PC-3 (cell line): ENCODE results near the gene CNN3. TPM values are rescaled to one million over a fixed set of nuclear protein-coding genes. Genes with fewer than 3 reads are reported as not detected.

Experiments used
- ATAC-seq: fragments of 200-7000 bp; cut with Tn5 transposase; 2 replicates; pipeline ENCODE4 v1.9.1; 2020; ENCODE audit warnings: mild to moderate bottlenecking, moderate library complexity
- BruUV-seq: library from RNA; stranded (reverse); fragments of 400-500 nt; replicated peaks from 2 replicates; lab custom pipeline; 2021; lab: Mats Ljungman, UMichigan
- CTCF ChIA-PET: fragments of 300-600 bp; sonication (Branson Sonifier 250); formaldehyde crosslinking; loops from one replicate; lab custom pipeline; 2022; ENCODE audit warnings: antibody characterized with exemption; lab: Charles Lee
- POLR2A ChIA-PET: fragments of 300-600 bp; sonication (Branson Sonifier 250); formaldehyde crosslinking; loops from one replicate; lab custom pipeline; 2022; ENCODE audit warnings: antibody characterized with exemption; ENCODE audit not compliant: unreplicated experiment; lab: Charles Lee
- DNase-seq: peaks from one replicate; pipeline ENCODE4 v3.0.0-alpha.2; 2015
- H2AFZ ChIP-seq: fragments of 300-600 bp; sonication (generic); 2 replicates; pipeline ENCODE4 v1.6.0; 2016; ENCODE audit warnings: antibody characterized with exemption, low read length
- H3F3A ChIP-seq: fragments of 300-600 bp; sonication (generic); one replicate; pipeline ENCODE4 v1.6.0; 2017; ENCODE audit warnings: antibody characterized with exemption, low read length, control low read depth, mild to moderate bottlenecking; ENCODE audit not compliant: unreplicated experiment
- H3K27ac ChIP-seq: fragments of 300-600 bp; sonication (generic); 2 replicates; pipeline ENCODE4 v1.5.1; 2016; ENCODE audit warnings: mild to moderate bottlenecking, low read length
- H3K27me3 ChIP-seq: fragments of 300-600 bp; sonication (generic); 2 replicates; pipeline ENCODE4 v1.6.1; 2016; ENCODE audit warnings: low read length, mixed read lengths
- H3K36me3 ChIP-seq: fragments of 300-600 bp; sonication (generic); 2 replicates; pipeline ENCODE4 v1.6.1; 2016; ENCODE audit warnings: low read depth, mixed run types, low read length, mixed read lengths
- H3K4me1 ChIP-seq: fragments of 300-600 bp; sonication (generic); 2 replicates; pipeline ENCODE4 v1.5.1; 2016; ENCODE audit warnings: low read length; ENCODE audit not compliant: insufficient read depth
- H3K4me2 ChIP-seq: fragments of 300-600 bp; sonication (generic); 2 replicates; pipeline ENCODE4 v1.6.0; 2016; ENCODE audit warnings: low read length
- H3K4me3 ChIP-seq: fragments of 300-600 bp; sonication (generic); 2 replicates; pipeline ENCODE4 v1.5.1; 2016; ENCODE audit warnings: mild to moderate bottlenecking, low read length, mixed read lengths
- H3K79me2 ChIP-seq: fragments of 300-600 bp; sonication (generic); 2 replicates; pipeline ENCODE4 v1.6.1; 2017; ENCODE audit warnings: low read length, mixed read lengths
- H3K9ac ChIP-seq: fragments of 300-600 bp; sonication (generic); 2 replicates; pipeline ENCODE4 v1.6.0; 2016; ENCODE audit warnings: mild to moderate bottlenecking, low read length
- H3K9me2 ChIP-seq: fragments of 300-600 bp; sonication (generic); replicated peaks from 2 replicates; pipeline ENCODE4 v1.6.1; 2016; ENCODE audit warnings: mixed run types, low read length, mixed read lengths
- H3K9me3 ChIP-seq: fragments of 300-600 bp; sonication (generic); 2 replicates; pipeline ENCODE4 v1.6.1; 2016; ENCODE audit warnings: low read length, mixed read lengths
- H4K20me1 ChIP-seq: fragments of 300-600 bp; sonication (generic); 2 replicates; pipeline ENCODE4 v1.6.1; 2016; ENCODE audit warnings: low read length, mixed read lengths
- EZH2 ChIP-seq: fragments of 300-600 bp; sonication (generic); IDR thresholded peaks from one replicate; pipeline ENCODE4 v1.6.1; 2017; ENCODE audit warnings: antibody characterized with exemption, mild to moderate bottlenecking, low read length; ENCODE audit not compliant: unreplicated experiment
- EZH2phosphoT487 ChIP-seq: fragments of 300-600 bp; sonication (generic); IDR thresholded peaks from 2 replicates; pipeline ENCODE4 v1.6.1; 2018; ENCODE audit warnings: mild to moderate bottlenecking, antibody characterized with exemption, low read length, borderline replicate concordance
- intact Hi-C: fragments of 100-400 bp; cut with micrococcal nuclease; formaldehyde crosslinking; loops from 2 replicates; pipeline ENCODE4 v1.9.0; 2023
- total RNA-seq: library from RNA; depleted of rRNA; stranded (reverse); fragments of >200 nt; gene quantifications from 2 replicates; pipeline ENCODE4 v1.2.3, GENCODE V29; 2014
- TF ChIP-seq, protein P1 (sequence below): fragments of 300-600 bp; sonication (generic); conservative IDR thresholded peaks from 2 replicates; pipeline ENCODE4 v1.5.1; 2017; ENCODE audit warnings: antibody characterized with exemption, low read depth, mild to moderate bottlenecking, low read length

The CNN3 gene
- total RNA-seq, 1 experiment from 2014 or later = 323 TPM

DNA sequence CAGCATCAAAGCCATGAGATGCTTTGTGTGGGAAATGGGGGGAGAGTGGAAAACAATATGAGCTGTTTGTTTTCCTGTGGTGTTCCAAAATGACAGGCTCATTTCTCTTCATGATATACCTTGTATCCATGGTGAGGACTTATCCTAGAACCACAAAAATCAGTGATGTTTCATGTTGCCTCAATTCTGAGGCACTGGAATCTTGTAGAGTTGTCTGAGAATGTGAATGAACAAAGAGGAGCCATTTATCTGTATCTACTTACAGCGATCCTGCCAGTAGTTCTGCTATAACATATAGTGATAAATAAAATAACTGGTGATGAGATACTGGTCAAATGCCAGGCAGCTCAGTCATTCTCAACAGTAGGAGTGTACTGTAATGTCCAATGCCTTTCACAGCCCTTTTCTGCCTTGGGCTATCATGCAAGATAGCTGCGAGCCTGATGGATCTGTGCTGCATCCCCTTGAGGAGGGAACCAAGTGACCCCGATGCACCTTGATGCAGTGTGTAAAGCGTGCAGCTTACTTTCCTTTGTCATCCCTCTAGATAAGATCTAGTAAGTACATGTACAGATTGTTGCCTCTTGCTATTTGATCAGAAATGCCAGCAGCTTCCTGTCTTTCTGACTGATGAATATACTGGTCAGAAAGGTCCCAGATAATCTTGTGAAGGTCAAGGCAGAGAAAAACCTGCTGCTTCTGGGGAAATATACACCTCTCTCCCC is 54.0 kb downstream of the CNN3 start:
- Histone ChIP-seq H3K36me3 (no peaks in the 10 kb centered on the region), H3K9me2 (no peaks in the 10 kb centered on the region), H3K79me2 (no peaks in the 10 kb centered on the region), H3K9me3 (no peaks in the 10 kb centered on the region), H3K27ac (no peak overlapping the region), H4K20me1 (no peaks in the 10 kb centered on the region), H3K9ac (no peak overlapping the region), H3K27me3 (no peaks in the 10 kb centered on the region), H3K4me2 (no peak overlapping the region), H3F3A (no peaks in the 10 kb centered on the region), H3K4me3 (no peak overlapping the region), H2AFZ (no peak overlapping the region), H3K4me1 (peaks cover 12% of the 10 kb centered on the region)
- ChIA-PET CTCF (no interaction called here), POLR2A (interaction anchor here (0.6 kb wide), 1 partner anchor 222 kb away, joined by 4 read pairs; no protein-coding TSS in a partner anchor)
- intact Hi-C loops = no loop called here
- DNase-seq (no peak), ATAC-seq (no peak)
- TF ChIP-seq, protein P1, sequence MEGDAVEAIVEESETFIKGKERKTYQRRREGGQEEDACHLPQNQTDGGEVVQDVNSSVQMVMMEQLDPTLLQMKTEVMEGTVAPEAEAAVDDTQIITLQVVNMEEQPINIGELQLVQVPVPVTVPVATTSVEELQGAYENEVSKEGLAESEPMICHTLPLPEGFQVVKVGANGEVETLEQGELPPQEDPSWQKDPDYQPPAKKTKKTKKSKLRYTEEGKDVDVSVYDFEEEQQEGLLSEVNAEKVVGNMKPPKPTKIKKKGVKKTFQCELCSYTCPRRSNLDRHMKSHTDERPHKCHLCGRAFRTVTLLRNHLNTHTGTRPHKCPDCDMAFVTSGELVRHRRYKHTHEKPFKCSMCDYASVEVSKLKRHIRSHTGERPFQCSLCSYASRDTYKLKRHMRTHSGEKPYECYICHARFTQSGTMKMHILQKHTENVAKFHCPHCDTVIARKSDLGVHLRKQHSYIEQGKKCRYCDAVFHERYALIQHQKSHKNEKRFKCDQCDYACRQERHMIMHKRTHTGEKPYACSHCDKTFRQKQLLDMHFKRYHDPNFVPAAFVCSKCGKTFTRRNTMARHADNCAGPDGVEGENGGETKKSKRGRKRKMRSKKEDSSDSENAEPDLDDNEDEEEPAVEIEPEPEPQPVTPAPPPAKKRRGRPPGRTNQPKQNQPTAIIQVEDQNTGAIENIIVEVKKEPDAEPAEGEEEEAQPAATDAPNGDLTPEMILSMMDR = no peak
- TF ChIP-seq EZH2phosphoT487 = no peak
- BruUV-seq = no TSS peak

DNA sequence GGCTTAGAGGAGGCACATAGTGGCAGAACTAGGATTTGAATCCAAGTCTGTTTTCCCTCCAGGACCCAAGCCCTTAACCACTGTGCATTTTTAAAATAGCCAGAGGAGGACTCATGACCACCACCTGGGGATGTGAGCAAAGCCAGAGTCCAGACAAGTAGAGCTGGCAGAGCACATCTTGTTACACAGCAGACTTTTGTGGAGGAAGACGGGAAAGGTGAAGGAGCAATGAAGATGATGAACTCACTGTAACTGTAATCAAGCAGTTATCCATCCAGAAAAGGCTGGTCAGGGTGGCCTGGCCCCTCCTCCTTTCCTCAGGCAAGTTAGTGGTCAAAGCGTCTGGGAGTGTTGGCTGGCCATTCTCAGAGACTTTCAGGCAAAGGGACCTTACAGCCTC is 55.9 kb downstream of the CNN3 start:
- Histone ChIP-seq H3K27me3 (no peaks in the 10 kb centered on the region), H3K36me3 (no peaks in the 10 kb centered on the region), H3K9ac (no peak overlapping the region), H3K27ac (no peak overlapping the region), H3K9me3 (no peaks in the 10 kb centered on the region), H3K4me1 (peaks cover 12% of the 10 kb centered on the region), H3F3A (no peaks in the 10 kb centered on the region), H4K20me1 (no peaks in the 10 kb centered on the region), H3K79me2 (no peaks in the 10 kb centered on the region), H3K4me3 (no peak overlapping the region), H3K4me2 (no peak overlapping the region), H3K9me2 (no peaks in the 10 kb centered on the region), H2AFZ (no peak overlapping the region)
- ChIA-PET CTCF (no interaction called here), POLR2A (no interaction called here)
- ATAC-seq (no peak), DNase-seq (no peak)
- no TSS peak for BruUV-seq
- intact Hi-C loops = no loop called here
- TF ChIP-seq, protein P1 = no peak
- no peak for TF ChIP-seq EZH2
- TF ChIP-seq EZH2phosphoT487 = no peak

DNA sequence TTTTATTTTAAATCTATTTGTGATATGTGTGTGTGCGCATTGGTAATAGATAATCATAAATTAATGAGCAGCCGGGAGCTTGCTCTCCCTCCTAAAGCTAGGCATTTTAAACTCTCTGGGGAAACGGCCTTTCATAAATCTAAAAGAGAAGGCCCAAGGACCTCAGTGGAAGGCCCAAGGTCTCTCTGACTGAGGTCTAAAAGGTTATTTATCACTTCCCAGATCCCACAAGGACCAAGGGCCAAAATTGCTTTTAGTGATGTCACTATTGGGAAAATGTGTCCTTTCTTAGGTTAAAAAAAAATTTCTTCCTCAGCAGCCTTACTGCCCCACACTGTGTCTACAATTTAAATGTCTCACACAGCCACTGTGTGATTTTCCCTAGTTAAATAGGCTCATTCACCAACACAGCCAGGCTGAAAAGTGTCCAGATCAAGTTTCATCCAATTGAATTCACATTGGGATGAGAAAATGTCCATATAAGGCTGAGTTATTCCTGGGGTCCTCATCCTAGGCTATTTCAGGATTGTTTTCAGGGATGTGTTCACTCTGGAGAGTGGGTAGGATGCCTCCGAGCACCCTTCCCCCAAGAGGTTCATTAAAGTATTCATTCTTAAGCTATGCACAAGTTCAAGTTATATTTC is 60.6 kb downstream of the CNN3 start:
- no peaks in the 10 kb centered on the region for H3K36me3 ChIP-seq
- no peak overlapping the region for H3K9ac ChIP-seq
- ATAC-seq (no peak), DNase-seq (no peak)
- CTCF ChIA-PET = no interaction called here
- no peaks in the 10 kb centered on the region for H3K79me2 ChIP-seq
- H3K4me2 ChIP-seq = no peak overlapping the region
- no TSS peak for BruUV-seq
- H3K4me1 ChIP-seq = peaks cover 53% of the 10 kb centered on the region
- H3K9me3 ChIP-seq = no peaks in the 10 kb centered on the region
- H3K27me3 ChIP-seq = no peaks in the 10 kb centered on the region
- H3K4me3 ChIP-seq = no peak overlapping the region
- peaks cover 5% of the 10 kb centered on the region for H3F3A ChIP-seq
- intact Hi-C loops = no loop called here
- H2AFZ ChIP-seq = no peak overlapping the region
- no peak overlapping the region; the same call in 1 of the 2 replicates for H3K27ac ChIP-seq
- no peak for TF ChIP-seq EZH2phosphoT487
- no peak for TF ChIP-seq EZH2
- TF ChIP-seq, protein P1 = no peak
- POLR2A ChIA-PET = no interaction called here
- no peaks in the 10 kb centered on the region for H3K9me2 ChIP-seq
- H4K20me1 ChIP-seq = no peaks in the 10 kb centered on the region
